ENCODE measurements around the gene SLC37A2. TPM values are rescaled to one million over a fixed set of nuclear protein-coding genes. Genes with fewer than 3 reads are reported as not detected.

Gene SLC37A2
- total RNA-seq, 1 donor from 2014 or later, result 3.3 TPM

DNA sequence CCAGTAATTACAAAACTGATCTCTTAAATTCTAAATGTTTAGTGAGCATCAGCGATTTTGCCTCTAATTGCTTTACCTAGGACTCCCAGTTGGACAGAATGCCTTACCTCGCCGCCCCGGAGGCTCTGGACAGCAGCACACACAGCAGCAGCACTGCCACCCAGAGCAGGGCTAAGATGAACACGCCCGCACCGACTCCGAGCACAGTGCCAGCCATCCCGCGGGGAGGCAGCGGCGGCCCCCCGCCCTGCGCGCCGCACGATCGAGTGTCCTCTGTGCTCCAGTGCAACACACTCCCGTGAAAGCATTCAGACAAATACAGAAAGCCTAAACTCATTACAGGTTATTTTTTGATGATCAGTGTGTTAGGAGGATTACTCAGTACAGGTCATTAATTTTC, 38.9 kb downstream of the SLC37A2 start:
- Histone ChIP-seq H3K9me3 (ENCODE audit: low read depth) (no peaks in the 10 kb centered on the region), H3K4me2 (no peak overlapping the region), H3K36me3 (no peaks in the 10 kb centered on the region), H3K27ac (no peak overlapping the region), H3K79me2 (ENCODE audit: low read depth) (peaks cover 21% of the 10 kb centered on the region), H3K27me3 (no peaks in the 10 kb centered on the region), H3K4me1 (no peaks in the 10 kb centered on the region), H4K20me1 (ENCODE audit: low read depth) (no peaks in the 10 kb centered on the region), H2AFZ (replicated peaks) (no peak overlapping the region), H3F3A (ENCODE audit: low read depth) (no peaks in the 10 kb centered on the region), H3K9ac (no peak overlapping the region), H3K4me3 (no peak overlapping the region)
- H3K27ac Mint-ChIP-seq, result no peak overlapping the region
- H3K4me1 Mint-ChIP-seq, result no peaks in the 10 kb centered on the region
- peaks cover 55% of the 10 kb centered on the region for H3K36me3 Mint-ChIP-seq
- DNase-seq (ENCODE audit: low spot score), result no peak
- no peak for TF ChIP-seq EZH2 (IDR thresholded peaks at IDR 0.05)
- no peak for TF ChIP-seq EZH2phosphoT487 (IDR thresholded peaks at IDR 0.05)
- no peak for TF ChIP-seq CTCF (IDR thresholded peaks at IDR 0.05)
- peaks cover 21% of the 10 kb centered on the region for H3K9me3 Mint-ChIP-seq
- H3K27me3 Mint-ChIP-seq (ENCODE audit: insufficient read depth, low read depth), result no peaks in the 10 kb centered on the region
- no peak overlapping the region for H3K4me3 Mint-ChIP-seq

- Mint-ChIP-seq H3K9me3 (peaks cover 24% of the 10 kb centered on the region), H3K27me3 (ENCODE audit: insufficient read depth, low read depth) (no peaks in the 10 kb centered on the region), H3K36me3 (peaks cover 55% of the 10 kb centered on the region), H3K4me3 (no peak overlapping the region), H3K27ac (no peak overlapping the region), H3K4me1 (no peaks in the 10 kb centered on the region)
- H3K79me2 ChIP-seq (ENCODE audit: low read depth), result peaks cover 26% of the 10 kb centered on the region
- no peak overlapping the region for H2AFZ ChIP-seq (replicated peaks)
- DNase-seq (ENCODE audit: low spot score), result no peak
- no peak overlapping the region for H3K9ac ChIP-seq
- no peaks in the 10 kb centered on the region for H3F3A ChIP-seq (ENCODE audit: low read depth)
- H3K4me2 ChIP-seq, result no peak overlapping the region
- H3K27ac ChIP-seq, result no peak overlapping the region
- H3K36me3 ChIP-seq, result no peaks in the 10 kb centered on the region
- H3K9me3 ChIP-seq (ENCODE audit: low read depth), result no peaks in the 10 kb centered on the region
- no peaks in the 10 kb centered on the region for H4K20me1 ChIP-seq (ENCODE audit: low read depth)
- no peak overlapping the region for H3K4me3 ChIP-seq
- H3K27me3 ChIP-seq, result no peaks in the 10 kb centered on the region
- TF ChIP-seq CTCF (IDR thresholded peaks at IDR 0.05), result no peak
- H3K4me1 ChIP-seq, result no peaks in the 10 kb centered on the region
Observed at GRCh38 chr11:125102510-125102909, 39.4 kb downstream of the SLC37A2 start.

- H3K4me1 ChIP-seq, result peaks cover 6% of the 10 kb centered on the region
- no peak for TF ChIP-seq CTCF (IDR thresholded peaks at IDR 0.05)
- TF ChIP-seq EZH2 (IDR thresholded peaks at IDR 0.05), result no peak
- TF ChIP-seq EZH2phosphoT487 (IDR thresholded peaks at IDR 0.05), result no peak
- no peaks in the 10 kb centered on the region for H4K20me1 ChIP-seq (ENCODE audit: low read depth)
- H3K27ac Mint-ChIP-seq, result no peak overlapping the region
- H3K27ac ChIP-seq, result no peak overlapping the region
- peaks cover 43% of the 10 kb centered on the region for H3K79me2 ChIP-seq (ENCODE audit: low read depth)
- no peaks in the 10 kb centered on the region for H3K27me3 ChIP-seq
- no peaks in the 10 kb centered on the region for H3K27me3 Mint-ChIP-seq (ENCODE audit: insufficient read depth, low read depth)
- peaks cover 24% of the 10 kb centered on the region for H3K9me3 Mint-ChIP-seq
- H3K4me3 Mint-ChIP-seq, result no peak overlapping the region
- no peaks in the 10 kb centered on the region for H3K36me3 ChIP-seq
- DNase-seq (ENCODE audit: low spot score), result no peak
- H2AFZ ChIP-seq (replicated peaks), result no peak overlapping the region
- H3F3A ChIP-seq (ENCODE audit: low read depth), result no peaks in the 10 kb centered on the region
- H3K9ac ChIP-seq, result no peak overlapping the region
- no peaks in the 10 kb centered on the region for H3K9me3 ChIP-seq (ENCODE audit: low read depth)
- no peak overlapping the region for H3K4me2 ChIP-seq
- peaks cover 8% of the 10 kb centered on the region for H3K4me1 Mint-ChIP-seq
- H3K4me3 ChIP-seq, result no peak overlapping the region
- H3K36me3 Mint-ChIP-seq, result peaks cover 37% of the 10 kb centered on the region
Observed at GRCh38 chr11:125105926-125106325, 42.8 kb downstream of the SLC37A2 start.

GRCh38 chr11:125108469-125108868, 45.4 kb downstream of the SLC37A2 start:
- Mint-ChIP-seq H3K4me3 (no peak overlapping the region), H3K9me3 (peaks cover 29% of the 10 kb centered on the region), H3K27me3 (ENCODE audit: insufficient read depth, low read depth) (no peaks in the 10 kb centered on the region), H3K36me3 (peaks cover 28% of the 10 kb centered on the region), H3K27ac (no peak overlapping the region), H3K4me1 (peaks cover 18% of the 10 kb centered on the region)
- Histone ChIP-seq H3K4me2 (no peak overlapping the region), H3K79me2 (ENCODE audit: low read depth) (peaks cover 46% of the 10 kb centered on the region), H3K4me3 (no peak overlapping the region), H2AFZ (replicated peaks) (no peak overlapping the region), H3K4me1 (peaks cover 10% of the 10 kb centered on the region), H3F3A (ENCODE audit: low read depth) (peaks cover 15% of the 10 kb centered on the region), H3K9me3 (ENCODE audit: low read depth) (no peaks in the 10 kb centered on the region), H3K9ac (no peak overlapping the region), H3K27ac (no peak overlapping the region), H4K20me1 (ENCODE audit: low read depth) (no peaks in the 10 kb centered on the region), H3K36me3 (no peaks in the 10 kb centered on the region), H3K27me3 (no peaks in the 10 kb centered on the region)
- DNase-seq (ENCODE audit: low spot score), result no peak
- no peak for TF ChIP-seq EZH2 (IDR thresholded peaks at IDR 0.05)
- TF ChIP-seq CTCF (IDR thresholded peaks at IDR 0.05), result no peak
- TF ChIP-seq EZH2phosphoT487 (IDR thresholded peaks at IDR 0.05), result no peak
